Naive B cell (primary cell): ENCODE measurements around the gene KRTCAP2. TPM values are rescaled to one million over a fixed set of nuclear protein-coding genes. Genes with fewer than 3 reads are reported as not detected.
A peak's percentile ranks its signal among the peaks of the same experiment; 100 is the strongest.

Experiments
- ATAC-seq, 2 donors: fragments of 150-1000 bp; cut with Tn5 transposase; 2 replicates each; pipeline ENCODE4 v1.10.0; 2021; ENCODE audit warnings: low read depth in 2 of 2, mild to moderate bottlenecking in 2 of 2, moderate library complexity in 2 of 2
- DNase-seq: peaks from one replicate; pipeline ENCODE4 v3.0.0; 2022
- H3K27ac Mint-ChIP-seq, 6 donors: one replicate each; pipeline ENCODE4 v1.8.0; 2020 to 2022; ENCODE audit warnings: mild to moderate bottlenecking in 6 of 6, mixed read lengths in 6 of 6, moderate library complexity in 5 of 6, inconsistent platforms in 2 of 6
- H3K27me3 Mint-ChIP-seq, 3 donors: one replicate each; pipeline ENCODE4 v1.8.0; 2021 to 2022; ENCODE audit warnings: mixed read lengths in 3 of 3, mild to moderate bottlenecking in 1 of 3
- H3K36me3 Mint-ChIP-seq, 2 donors: one replicate each; pipeline ENCODE4 v1.8.0; 2020 to 2022; ENCODE audit warnings: mixed read lengths in 2 of 2, inconsistent platforms in 1 of 2, mild to moderate bottlenecking in 1 of 2
- H3K4me1 Mint-ChIP-seq, 3 donors: one replicate each; pipeline ENCODE4 v1.8.0; 2020 to 2022; ENCODE audit warnings: mixed read lengths in 3 of 3, inconsistent platforms in 1 of 3, mild to moderate bottlenecking in 1 of 3, moderate library complexity in 1 of 3
- H3K4me3 Mint-ChIP-seq, 8 donors: one replicate each; pipeline ENCODE4 v1.8.0; 2020 to 2022; ENCODE audit warnings: mild to moderate bottlenecking in 8 of 8, mixed read lengths in 8 of 8, moderate library complexity in 8 of 8, inconsistent platforms in 2 of 8
- H3K9me3 Mint-ChIP-seq, 7 donors: one replicate each; pipeline ENCODE4 v1.8.0; 2020 to 2022; ENCODE audit warnings: mixed read lengths in 7 of 7, mild to moderate bottlenecking in 5 of 7, inconsistent platforms in 2 of 7, moderate library complexity in 1 of 7
- polyA plus RNA-seq, 6 donors: library from polyadenylated mRNA; unstranded; fragments of 300-500 nt; fragmentation: Illumina TruSeq; gene quantifications; one replicate each; pipeline ENCODE4 v1.2.3, GENCODE V29; 2021; ENCODE audit warnings: low read depth in 6 of 6

Gene KRTCAP2
- polyA plus RNA-seq, 6 donors from 2014 or later: 340 to 379 (median 354) TPM

DNA sequence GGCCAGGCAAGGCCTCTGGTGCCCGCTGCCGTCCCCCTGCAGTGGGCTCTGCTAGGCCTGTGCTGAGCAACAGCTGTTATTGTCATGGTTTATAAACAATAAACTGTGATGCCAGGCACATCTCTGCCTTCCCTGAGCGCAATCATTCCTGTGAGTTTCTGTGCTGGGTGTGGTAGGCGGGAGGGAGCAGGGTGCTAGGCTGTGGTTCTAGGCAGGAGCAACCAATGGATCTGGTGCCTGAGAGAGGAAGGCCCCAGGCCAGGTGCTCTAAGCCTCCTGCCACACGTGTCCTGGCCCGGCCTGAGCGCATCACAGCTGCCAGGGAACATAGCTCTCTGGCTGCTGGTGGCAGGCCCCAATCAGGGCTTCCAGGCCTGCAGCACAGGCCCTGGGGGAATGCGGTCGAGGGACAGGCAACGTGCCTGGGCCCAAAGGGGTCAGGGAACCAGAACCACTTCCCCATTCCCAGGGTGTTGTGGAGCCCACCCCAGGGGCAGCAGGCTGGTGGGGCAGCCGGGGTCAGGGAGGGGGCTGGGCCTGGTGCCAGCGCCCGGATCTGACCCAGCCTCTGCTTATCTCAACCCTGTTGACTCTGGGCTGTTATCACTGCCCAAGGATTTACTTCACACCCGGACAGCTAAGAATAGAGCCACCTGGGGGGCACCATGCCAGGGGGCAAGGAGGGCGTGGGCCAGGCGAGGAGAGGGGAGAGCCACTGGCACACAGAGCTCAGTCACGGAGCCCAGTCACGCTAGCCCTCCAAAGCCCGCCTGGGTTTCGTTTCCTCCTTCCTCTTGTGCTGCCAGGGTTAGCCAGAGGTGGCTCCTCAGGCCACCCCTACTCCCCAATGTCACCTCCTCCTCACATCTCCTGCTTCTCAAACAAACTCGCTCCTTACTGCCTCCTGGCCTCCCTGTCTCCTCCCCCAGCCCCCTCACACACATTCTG is 12.0 kb upstream of the KRTCAP2 start:
- ATAC-seq (peak; percentile 98 to 99), DNase-seq (peak; percentile 65)
- Mint-ChIP-seq H3K4me1 (peaks cover 28 to 37% (median 33%) of the 10 kb centered on the region in 3 donors), H3K27ac (peak overlapping the region in 3 of 6 donors; percentile 16 to 60 (median 42)), H3K27me3 (no peaks in the 10 kb centered on the region), H3K36me3 (no peaks in the 10 kb centered on the region), H3K9me3 (peaks cover 0 to 2% (median 0%) of the 10 kb centered on the region in 7 donors), H3K4me3 (peak overlapping the region in 5 of 8 donors; percentile 26 to 49 (median 44))

DNA sequence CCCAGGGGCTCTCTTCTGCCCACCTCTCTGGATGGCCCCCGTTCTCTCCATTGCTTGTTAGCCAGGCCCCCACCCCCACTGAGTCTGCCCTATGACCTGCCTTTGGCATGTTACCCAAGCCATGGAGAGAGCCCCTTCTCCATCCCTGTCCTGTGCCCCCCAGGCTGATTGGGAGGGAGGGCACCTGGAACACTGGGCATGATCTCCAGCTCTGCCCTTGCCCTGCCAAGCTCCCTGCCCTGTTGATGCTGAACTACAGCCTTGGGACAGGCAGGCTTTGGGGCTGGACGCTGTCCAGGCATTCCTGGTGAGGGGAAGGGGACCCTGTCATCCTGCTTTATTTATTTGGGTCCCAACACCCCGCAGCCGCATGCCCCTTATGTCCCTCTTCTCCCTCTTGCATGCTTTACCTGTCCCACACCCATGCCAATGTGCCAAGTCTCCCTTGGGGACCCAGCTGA is 11.3 kb upstream of the KRTCAP2 start:
- Mint-ChIP-seq H3K9me3 (peaks cover 0 to 2% (median 0%) of the 10 kb centered on the region in 7 donors), H3K27ac (no peak overlapping the region), H3K4me1 (peaks cover 28 to 37% (median 33%) of the 10 kb centered on the region in 3 donors), H3K27me3 (no peaks in the 10 kb centered on the region), H3K4me3 (peak overlapping the region in 1 of 8 donors; percentile 40), H3K36me3 (no peaks in the 10 kb centered on the region)
- DNase-seq (no peak), ATAC-seq (no peak)

DNA sequence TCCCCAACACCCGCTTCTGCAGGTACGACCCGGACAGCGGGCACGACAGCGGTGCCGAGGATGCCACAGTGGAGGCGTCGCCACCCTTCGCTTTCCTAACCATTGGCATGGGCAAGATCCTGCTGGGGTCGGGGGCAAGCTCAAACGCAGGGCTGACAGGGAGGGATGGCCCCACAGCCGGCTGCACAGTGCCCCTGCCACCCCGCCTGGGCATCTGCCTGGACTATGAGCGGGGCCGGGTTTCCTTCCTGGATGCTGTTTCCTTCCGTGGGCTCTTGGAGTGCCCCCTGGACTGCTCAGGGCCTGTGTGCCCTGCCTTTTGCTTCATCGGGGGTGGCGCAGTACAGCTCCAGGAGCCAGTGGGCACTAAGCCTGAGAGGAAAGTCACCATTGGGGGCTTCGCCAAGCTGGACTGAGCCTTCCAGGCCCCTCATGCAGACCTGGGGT is 10.7 kb upstream of the KRTCAP2 start:
- DNase-seq (no peak), ATAC-seq (no peak)
- no peak overlapping the region for H3K27ac Mint-ChIP-seq
- no peak overlapping the region for H3K4me3 Mint-ChIP-seq
- peaks cover 0 to 2% (median 0%) of the 10 kb centered on the region in 7 donors for H3K9me3 Mint-ChIP-seq
- H3K27me3 Mint-ChIP-seq: no peaks in the 10 kb centered on the region
- H3K36me3 Mint-ChIP-seq: no peaks in the 10 kb centered on the region
- peaks cover 28 to 41% (median 33%) of the 10 kb centered on the region in 3 donors for H3K4me1 Mint-ChIP-seq

DNA sequence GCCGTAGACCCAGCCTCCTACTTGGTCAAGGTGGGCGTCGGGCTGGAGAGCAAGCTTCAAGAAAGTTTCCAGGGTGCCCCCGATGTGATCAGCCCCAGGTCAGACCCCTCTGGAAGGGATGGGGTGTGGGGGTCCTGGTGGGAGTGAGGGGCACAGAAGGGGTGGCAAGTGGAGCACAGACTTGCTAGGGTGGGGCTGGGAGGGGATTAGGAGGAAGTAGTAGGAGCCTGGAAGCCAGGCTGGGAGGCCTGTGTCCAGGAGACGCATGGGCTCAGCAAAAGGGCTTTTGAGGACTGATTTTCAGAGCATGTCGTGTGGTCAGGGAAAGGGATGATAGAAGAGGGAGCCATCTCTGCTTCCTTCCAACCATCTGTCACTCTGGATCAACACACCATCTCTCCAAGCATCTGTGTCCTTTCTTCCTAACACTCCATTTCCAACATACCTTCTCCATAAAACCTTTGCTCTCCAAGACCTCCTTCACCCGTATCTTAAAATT is 9.0 kb upstream of the KRTCAP2 start:
- ATAC-seq: no peak
- no peaks in the 10 kb centered on the region for H3K9me3 Mint-ChIP-seq
- no peaks in the 10 kb centered on the region for H3K36me3 Mint-ChIP-seq
- no peak overlapping the region for H3K4me3 Mint-ChIP-seq
- no peak overlapping the region for H3K27ac Mint-ChIP-seq
- peaks cover 25 to 35% (median 27%) of the 10 kb centered on the region in 3 donors for H3K4me1 Mint-ChIP-seq
- H3K27me3 Mint-ChIP-seq: no peaks in the 10 kb centered on the region
- no peak for DNase-seq

DNA sequence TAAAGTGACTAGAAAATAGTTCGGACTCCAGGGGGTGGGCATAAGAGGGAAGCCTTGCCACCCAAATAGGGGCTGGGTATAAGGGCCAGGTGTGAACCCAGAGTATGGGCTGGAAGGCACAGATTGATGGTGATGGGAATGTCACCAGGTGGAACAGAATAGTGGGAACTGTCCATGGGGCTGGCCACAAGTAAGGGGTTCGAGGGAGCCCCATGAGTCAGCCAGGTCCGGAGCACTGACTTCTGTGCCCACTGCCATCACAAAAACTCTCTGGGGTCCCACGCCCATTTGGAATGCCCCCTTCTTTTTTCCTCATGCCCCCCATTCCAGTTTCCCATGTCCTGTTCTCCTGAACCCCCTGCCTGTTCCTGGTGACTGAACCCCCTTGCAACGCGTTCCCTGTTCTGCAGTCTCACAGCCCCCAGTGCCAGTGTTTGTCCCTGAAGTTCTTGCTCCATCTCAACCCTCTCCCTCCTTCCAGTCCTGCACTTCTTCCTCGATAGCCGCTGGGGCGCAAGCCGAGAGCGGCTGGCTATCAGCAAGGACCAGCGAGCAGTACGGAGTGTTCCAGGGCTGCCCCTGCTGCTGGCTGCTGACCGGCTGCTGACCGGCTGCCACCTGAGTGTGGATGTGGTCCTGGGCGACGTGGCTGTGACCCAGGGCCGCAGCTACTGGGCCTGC is 8.4 kb upstream of the KRTCAP2 start:
- no peak overlapping the region for H3K4me3 Mint-ChIP-seq
- H3K27me3 Mint-ChIP-seq: no peaks in the 10 kb centered on the region
- ATAC-seq: no peak
- H3K27ac Mint-ChIP-seq: no peak overlapping the region
- DNase-seq: no peak
- H3K9me3 Mint-ChIP-seq: no peaks in the 10 kb centered on the region
- H3K4me1 Mint-ChIP-seq: peaks cover 29 to 38% (median 31%) of the 10 kb centered on the region in 3 donors
- H3K36me3 Mint-ChIP-seq: no peaks in the 10 kb centered on the region

DNA sequence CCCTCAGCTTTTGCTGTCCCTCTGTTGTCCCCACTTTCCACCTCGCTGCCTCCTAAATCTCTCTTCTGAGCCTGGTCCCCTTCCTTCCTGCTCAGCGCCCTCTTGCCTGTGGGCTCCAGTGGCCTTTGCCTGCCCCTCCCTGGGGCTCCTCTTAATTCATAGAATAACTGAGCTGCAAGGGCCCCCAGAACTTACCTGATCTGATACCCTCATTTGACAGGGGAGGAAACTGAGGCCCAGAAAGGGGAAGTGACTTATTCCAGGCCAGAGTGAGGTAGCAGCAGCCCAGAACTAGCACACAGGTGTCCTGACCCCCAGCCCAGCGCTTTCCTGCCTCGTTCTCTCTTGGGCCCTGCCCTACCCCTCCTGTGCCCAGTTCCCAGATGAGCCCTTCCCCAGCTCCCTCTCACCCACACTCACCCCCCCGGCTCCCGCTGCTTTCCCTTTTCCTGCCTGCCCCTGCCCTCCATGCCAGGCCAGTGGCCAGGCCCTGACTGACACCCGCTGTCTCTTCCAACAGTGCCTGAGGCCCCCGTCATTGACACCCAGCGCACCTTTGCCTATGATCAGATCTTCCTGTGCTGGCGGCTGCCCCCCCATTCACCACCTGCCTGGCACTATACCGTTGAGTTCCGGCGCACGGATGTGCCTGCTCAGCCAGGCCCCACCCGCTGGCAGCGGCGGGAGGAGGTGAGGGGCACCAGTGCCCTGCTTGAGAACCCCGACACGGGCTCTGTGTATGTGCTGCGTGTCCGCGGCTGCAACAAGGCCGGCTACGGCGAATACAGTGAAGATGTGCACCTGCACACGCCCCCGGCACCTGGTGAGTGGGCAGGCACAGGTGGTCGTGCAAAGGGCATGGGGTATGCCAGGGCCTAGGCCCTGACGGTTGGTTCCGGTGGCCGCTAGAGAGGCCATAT is 6.3 kb upstream of the KRTCAP2 start:
- Mint-ChIP-seq H3K36me3 (no peaks in the 10 kb centered on the region), H3K4me1 (peaks cover 25 to 30% (median 26%) of the 10 kb centered on the region in 3 donors), H3K4me3 (no peak overlapping the region), H3K9me3 (no peaks in the 10 kb centered on the region), H3K27me3 (no peaks in the 10 kb centered on the region), H3K27ac (peak overlapping the region in 2 of 6 donors; percentile 63 to 67)
- DNase-seq (no peak), ATAC-seq (no peak)

DNA sequence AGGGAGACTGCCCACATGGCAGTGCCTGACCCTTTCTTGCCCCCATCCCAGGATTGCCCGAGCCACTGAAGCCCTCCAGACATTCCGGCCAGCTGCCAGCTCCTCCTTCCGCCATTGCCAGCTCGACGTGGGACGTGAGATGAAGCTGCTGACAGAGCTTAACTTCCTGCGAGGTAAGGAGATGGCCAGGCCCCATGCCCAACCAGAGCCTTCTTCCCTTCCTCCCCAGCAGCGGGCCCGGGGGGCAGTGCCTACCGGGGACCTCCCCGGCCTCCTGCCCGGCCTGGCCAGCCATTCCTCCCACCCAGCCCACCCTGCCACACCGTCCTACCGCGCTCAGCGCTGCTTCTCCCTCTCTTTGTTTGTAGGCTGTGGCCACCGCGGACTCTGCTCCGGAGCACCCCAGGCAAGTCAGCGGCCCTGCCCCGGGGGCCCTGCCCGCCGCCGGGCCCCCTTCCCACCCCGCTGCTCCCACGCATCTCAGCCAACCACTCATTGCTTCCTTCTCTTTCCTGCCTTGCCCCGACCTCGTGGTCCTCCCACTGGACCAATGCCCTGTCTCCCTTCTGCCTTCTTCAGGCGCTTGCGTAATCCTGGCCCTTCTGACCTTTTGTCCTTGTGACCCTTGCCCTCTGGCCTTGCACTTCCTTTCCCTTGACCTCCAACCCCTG is 5.5 kb upstream of the KRTCAP2 start:
- Mint-ChIP-seq H3K27ac (peak overlapping the region in 2 of 6 donors; percentile 63 to 67), H3K9me3 (no peaks in the 10 kb centered on the region), H3K4me3 (no peak overlapping the region), H3K36me3 (no peaks in the 10 kb centered on the region), H3K27me3 (no peaks in the 10 kb centered on the region), H3K4me1 (peaks cover 27 to 33% (median 28%) of the 10 kb centered on the region in 3 donors)
- ATAC-seq (no peak), DNase-seq (no peak)

DNA sequence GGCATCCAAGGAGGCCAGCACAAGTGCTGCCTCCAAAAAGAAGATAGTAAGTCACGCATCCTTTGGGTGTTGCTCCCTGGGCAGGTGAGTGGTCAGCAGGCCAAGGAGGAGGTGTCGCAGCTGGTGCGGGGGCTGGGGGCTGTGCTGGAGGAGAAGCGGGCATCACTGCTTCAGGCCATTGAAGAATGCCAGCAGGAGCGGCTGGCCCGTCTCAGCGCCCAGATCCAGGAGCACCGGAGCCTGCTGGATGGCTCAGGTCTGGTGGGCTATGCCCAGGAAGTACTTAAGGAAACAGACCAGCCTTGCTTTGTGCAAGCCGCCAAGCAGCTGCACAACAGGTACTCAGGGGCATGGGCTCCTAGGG is 4.8 kb upstream of the KRTCAP2 start:
- ATAC-seq: no peak
- DNase-seq: no peak
- no peaks in the 10 kb centered on the region for H3K27me3 Mint-ChIP-seq
- H3K36me3 Mint-ChIP-seq: no peaks in the 10 kb centered on the region
- no peak overlapping the region for H3K4me3 Mint-ChIP-seq
- H3K27ac Mint-ChIP-seq: no peak overlapping the region
- peaks cover 30 to 34% (median 30%) of the 10 kb centered on the region in 3 donors for H3K4me1 Mint-ChIP-seq
- H3K9me3 Mint-ChIP-seq: no peaks in the 10 kb centered on the region

DNA sequence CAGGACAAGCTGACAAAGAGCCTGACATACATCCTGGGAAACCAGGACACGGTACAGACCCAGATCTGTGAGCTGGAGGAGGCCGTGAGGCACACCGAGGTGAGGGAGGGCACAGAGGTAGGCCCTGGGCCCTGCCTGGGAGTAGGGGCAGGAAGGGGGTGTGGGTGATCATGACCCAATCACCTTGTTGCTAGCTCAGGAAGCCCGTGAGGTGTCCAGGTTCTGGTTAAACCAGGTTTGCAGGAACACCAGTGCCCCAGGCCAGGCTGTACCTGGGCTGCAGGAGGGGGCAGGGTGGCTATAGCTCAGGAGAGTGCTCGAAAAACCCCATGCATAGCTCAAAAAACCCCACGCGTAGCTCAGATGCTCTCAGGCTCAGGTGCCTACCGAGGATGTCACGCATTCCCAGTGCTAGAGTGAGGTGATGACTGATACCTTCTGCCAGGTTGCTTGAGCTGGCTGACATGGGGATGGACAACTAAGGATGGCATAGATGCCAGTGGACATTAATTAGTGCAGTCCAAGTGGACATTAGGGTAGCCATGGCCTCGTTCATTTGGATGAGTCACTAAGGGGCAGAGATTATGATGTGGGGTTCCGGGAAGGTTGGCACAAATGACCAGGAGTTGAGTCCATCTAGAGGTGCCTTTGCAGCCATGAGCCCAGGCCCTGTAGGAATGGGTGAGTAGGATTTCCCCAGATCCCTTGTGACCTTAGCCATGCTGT is 4.3 kb upstream of the KRTCAP2 start:
- no peaks in the 10 kb centered on the region for H3K36me3 Mint-ChIP-seq
- no peak overlapping the region for H3K27ac Mint-ChIP-seq

DNA sequence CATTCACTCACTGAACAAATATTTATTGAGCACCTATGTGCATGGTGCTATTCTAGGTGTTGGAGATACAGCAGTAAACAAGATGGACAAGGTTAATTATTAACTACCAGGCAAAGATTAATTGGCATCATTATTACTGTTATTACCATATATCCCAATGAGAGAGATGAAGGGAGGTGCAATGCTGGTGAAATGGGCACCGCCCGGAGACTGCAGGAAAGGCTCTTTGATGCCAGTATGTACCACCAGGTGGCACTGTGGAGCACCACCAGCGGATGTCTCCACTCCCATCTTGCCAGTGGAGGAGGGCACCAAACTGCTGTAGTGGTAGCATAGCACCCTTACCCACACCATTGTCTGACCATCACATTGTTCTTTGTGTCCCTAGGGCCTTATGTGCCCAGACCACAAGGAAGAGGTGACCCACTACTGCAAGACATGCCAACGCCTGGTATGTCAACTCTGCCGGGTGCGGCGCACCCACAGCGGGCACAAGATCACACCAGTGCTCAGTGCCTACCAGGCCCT is 3.5 kb upstream of the KRTCAP2 start:
- peaks cover 41% of the 10 kb centered on the region in 3 donors for H3K4me1 Mint-ChIP-seq
- H3K4me3 Mint-ChIP-seq: peak overlapping the region in 2 of 8 donors; percentile 32 to 76

More for the DNA sequence above, 4.3 kb upstream of the KRTCAP2 start:
- Mint-ChIP-seq H3K4me3 (peak overlapping the region in 1 of 8 donors; percentile 76), H3K27me3 (no peaks in the 10 kb centered on the region), H3K9me3 (no peaks in the 10 kb centered on the region), H3K4me1 (peaks cover 33 to 37% (median 35%) of the 10 kb centered on the region in 3 donors)
- DNase-seq (no peak), ATAC-seq (no peak)

DNA sequence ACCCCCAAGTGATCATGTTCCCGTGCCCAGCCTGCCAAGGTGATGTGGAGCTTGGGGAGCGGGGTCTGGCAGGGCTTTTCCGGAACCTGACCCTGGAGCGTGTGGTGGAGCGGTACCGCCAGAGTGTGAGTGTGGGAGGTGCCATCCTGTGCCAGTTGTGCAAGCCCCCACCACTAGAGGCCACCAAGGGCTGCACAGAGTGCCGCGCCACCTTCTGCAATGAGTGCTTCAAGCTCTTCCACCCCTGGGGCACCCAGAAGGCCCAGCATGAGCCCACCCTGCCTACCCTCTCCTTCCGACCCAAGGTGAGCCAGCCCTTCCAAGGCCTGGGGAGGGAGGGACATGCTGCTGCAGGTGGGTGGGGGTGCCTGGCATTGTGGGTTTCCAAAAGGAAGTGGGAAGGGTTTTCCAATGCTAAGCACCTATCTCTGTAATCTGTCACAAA is 2.8 kb upstream of the KRTCAP2 start:
- H3K9me3 Mint-ChIP-seq: no peaks in the 10 kb centered on the region
- DNase-seq: no peak
- no peak overlapping the region for H3K27ac Mint-ChIP-seq
- H3K27me3 Mint-ChIP-seq: no peaks in the 10 kb centered on the region
- no peaks in the 10 kb centered on the region for H3K36me3 Mint-ChIP-seq
- peaks cover 41 to 43% (median 41%) of the 10 kb centered on the region in 3 donors for H3K4me1 Mint-ChIP-seq
- peak overlapping the region in 1 of 8 donors; percentile 76 for H3K4me3 Mint-ChIP-seq
- ATAC-seq: no peak

More for the DNA sequence above, 3.5 kb upstream of the KRTCAP2 start:
- DNase-seq: peak; percentile 75
- Mint-ChIP-seq H3K9me3 (no peaks in the 10 kb centered on the region), H3K36me3 (no peaks in the 10 kb centered on the region), H3K27me3 (no peaks in the 10 kb centered on the region), H3K27ac (peak overlapping the region in 1 of 6 donors; percentile 35)
- peak; percentile 35 to 52 for ATAC-seq
